GM19025 (cell line): Measurements from ENCODE around the gene MICAL2.

Experiments
- ATAC-seq: cut with Tn5 transposase; IDR thresholded peaks from one replicate; pipeline ENCODE4 v1.9.1; 2021; ENCODE audit warnings: mild to moderate bottlenecking, low read depth, moderate library complexity; ENCODE audit not compliant: unreplicated experiment

The MICAL2 gene

GRCh38 chr11:12182676-12183541 lies 72.5 kb downstream of the MICAL2 start:
- no peak for ATAC-seq

DNA sequence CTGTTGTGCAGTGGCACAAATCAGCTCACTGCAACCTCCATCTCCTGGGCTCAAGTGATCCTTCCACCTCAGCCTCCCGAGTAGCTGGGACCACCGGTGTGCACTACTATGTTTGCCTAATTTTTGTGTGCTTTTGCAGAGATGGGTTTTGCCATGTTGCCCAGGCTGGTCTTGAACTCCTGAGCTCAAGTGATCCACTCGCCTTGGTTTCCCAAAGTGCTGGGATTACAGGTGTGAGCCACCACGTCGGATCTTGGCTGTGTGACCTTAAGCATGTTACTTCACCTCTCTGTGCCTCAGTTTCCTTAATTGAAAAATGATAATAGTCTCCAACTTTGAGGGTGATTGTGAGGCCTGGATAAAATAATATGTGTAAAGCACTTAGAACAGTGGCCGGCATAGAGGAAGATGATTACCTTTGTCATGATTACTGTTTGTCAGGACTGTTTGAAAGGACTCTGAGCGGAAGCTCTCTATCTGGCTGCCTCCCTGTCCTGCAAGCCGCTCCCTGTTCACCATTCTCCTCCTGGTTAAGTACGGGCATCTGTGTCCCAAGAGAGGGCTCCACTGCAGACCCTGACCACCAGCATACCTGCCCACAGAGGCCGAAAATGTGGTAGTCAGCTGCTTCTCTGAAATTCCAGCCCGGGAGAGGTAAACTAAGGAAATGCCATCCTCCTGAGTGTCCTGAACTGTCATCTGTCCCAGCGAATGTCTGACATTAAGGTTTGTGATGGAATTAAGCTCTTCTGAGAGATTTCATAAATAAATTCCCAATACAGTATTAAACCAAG lies 73.6 kb downstream of the MICAL2 start:
- ATAC-seq = no peak

DNA sequence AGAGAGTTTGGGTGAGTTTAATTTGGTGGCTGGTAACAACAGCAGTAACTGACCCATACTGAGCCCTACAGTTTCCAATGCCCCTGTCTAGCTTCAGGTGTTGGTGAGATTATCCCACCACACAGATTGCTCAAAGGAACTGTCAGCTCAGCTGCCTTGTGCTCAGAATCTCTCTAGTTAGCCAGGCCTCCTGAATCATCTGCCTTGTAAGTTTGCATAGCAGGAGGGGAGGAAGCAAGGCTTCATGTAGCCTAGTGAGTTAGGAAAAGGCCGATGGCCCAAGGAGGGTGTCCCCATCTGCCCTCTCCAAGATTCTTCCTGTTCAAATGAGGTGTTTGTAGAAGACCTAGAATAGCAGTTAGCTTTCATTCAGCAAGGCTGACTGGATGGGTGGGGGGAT lies 74.3 kb downstream of the MICAL2 start:
- no peak for ATAC-seq

DNA sequence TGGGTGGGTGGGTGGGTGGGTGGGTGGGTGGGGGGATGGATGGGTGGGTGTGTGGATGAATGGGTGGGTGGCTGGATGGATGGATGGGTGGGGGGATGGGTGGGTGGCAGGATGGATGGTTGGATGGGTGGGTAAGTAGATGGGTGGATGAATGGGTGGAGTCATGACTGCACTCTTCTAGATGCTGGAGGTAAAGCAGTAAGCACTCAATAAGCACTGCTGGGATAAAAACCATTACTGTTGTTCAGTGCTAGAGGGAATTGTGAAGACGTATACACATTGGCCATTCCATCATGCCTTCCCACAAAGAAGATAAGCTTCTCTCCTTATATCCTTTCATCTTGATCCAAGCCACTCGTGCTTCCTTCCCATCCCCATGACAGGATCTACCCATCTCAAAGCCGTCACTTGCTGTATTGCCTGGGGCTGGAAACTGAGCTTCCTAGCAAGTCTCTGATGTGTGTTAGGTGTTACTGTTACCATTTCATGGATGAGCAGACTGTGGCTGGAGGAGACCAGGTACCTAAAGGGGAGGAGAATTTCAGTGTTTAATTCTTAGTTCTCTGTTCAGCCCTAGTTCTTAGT lies 74.8 kb downstream of the MICAL2 start:
- ATAC-seq = no peak

DNA sequence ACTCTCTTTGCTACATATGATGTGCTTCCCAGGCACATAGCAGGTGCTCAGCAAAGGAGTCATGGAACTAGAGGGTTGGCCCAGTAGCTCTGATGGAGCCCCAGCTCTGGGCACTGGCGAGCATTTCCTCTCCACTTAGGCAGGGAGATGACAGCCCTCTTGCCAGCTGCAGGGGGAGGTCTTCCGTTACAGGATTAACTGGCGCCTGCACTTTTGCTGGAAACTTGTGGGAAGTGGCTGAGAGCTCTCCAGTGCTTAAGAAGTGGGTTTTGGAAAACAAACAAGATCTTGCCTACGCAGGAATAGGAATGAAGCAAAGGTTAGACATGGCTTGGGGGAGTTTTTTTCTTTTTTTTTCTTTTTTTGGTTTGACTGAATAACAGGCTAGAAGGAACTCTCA lies 75.5 kb downstream of the MICAL2 start:
- no peak for ATAC-seq

DNA sequence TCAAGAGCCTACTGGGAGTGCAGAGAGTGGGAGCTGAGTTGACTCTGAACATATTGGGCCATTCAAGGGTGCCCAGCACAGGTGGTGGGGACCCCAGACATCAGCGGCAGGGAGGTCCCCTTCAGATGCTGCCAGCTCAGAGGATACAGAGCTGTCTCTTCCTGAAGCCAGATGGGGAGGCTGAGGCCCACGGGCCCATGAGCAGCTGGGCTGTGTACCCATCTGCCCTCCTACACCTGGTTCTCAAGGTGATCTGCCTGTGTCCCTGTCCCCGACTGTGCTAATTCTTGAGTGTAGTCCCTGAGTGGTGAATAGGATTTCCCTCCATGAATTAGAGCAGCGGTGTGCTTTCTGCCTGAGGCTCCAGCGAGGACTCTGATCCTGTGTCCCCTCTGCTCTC lies 76.3 kb downstream of the MICAL2 start:
- ATAC-seq = no peak

DNA sequence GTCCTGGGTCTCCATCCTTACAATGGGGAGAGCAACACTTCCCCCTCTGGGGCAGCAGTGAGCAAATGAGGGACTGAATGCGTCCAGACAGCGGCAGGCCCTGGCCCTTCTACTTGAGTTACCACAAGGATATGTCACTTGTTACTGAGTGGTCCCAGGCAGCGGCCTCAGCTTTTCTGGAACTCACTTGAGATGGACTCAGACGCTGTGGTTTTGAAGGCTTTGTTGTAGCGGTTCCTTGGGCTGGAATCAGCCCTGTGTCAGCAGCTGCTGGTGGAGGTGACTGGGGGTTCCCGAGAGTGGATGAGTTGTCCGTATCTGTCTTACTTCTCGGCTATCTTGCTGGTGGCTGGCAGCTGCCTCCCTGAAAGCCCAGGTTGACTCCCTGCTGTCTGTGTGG lies 77.0 kb downstream of the MICAL2 start:
- no peak for ATAC-seq

DNA sequence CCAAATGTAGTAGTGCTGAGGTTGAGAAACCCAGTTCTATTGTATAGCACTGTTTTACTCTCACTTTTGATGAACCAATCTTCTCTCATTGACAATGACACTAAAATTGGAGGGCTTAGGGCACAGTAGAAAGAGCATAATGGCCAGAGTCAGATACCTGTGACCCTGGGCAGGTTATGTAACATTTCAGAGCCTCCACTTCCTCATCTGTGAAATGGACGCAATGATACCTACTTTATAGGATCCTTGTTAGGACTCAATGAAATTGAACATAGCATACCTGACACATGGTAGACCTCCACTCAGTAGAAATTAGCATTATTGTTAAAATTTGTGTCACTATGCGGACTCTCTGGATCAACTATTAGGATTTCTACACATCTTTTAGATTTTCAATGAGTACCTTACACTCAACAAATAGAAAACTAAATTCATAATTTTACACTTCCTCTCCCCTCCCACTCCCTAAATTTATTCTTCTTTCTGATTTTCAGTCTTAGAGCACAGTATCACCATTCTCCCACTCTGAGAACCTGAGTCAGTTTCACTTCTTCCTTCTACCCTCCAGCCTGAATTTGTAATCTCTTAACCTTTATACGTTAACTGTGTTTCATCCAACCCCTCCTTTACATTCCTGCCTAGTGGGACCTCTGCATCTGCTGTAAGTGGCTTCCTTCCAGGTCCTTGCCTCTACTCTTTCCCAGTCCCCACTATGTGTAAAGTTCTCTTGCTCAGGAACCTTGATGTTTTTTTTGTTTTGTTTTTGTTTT lies 78.3 kb downstream of the MICAL2 start:
- ATAC-seq = peak; percentile 62

- ATAC-seq = no peak
These were observed 79.3 kb downstream of the MICAL2 start for GRCh38 chr11:12189543-12190235.

DNA sequence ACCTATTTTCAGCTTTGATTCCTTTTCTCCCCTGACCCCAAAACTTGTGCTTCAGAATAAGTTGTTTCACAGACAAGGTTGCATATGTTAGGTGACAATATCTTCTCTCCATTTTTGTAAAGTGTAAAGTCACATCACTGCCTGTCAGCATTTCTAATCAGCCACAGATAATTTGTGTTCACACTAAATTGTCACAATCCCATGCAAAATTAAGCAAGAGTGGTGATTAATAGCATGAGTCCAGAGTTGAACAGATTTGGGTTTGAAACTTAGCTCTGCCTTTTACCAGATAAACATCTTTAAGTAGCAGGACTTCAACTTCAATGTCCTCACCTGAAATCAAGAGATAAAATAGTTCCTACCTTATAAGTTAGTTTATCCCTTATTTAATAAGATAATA lies 80.1 kb downstream of the MICAL2 start:
- no peak for ATAC-seq

DNA sequence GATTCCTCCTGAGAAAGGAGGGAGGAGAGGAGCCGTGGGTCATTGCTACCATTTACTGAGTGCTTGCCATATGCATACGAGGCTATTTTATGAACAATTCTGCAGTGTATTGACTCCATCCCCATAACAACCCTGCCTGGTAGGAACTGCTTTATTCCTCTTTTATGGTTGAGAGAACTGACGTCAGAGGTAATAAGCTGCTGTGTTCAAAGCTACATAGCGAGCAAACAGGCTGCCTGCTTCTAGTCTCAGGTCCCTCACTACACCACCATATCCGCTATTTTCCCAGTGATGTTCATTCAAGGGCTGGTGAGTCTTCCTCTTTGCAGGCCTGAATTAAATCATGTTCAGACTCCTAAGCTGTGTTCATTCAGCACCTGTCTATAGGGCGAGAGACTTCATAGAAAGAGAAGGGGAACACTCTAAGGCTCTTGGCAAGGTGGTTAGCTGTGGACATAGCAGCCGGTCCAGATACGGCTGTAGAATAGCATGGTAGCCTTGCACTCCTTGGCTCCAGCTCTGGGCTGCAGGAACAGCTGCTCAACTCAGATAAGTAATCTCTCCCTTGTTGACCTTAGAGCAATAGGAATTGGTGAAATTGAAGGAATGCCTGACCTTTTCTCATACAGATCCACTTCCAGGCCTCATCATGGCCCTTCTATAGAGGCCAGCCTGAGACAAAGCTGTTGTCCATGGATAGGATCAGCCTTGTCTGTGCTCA lies 82.6 kb downstream of the MICAL2 start:
- no peak for ATAC-seq

GRCh38 chr11:12193515-12194336 lies 83.3 kb downstream of the MICAL2 start:
- ATAC-seq = no peak

GRCh38 chr11:12195768-12196167 lies 85.4 kb downstream of the MICAL2 start:
- ATAC-seq = peak; percentile 66

DNA sequence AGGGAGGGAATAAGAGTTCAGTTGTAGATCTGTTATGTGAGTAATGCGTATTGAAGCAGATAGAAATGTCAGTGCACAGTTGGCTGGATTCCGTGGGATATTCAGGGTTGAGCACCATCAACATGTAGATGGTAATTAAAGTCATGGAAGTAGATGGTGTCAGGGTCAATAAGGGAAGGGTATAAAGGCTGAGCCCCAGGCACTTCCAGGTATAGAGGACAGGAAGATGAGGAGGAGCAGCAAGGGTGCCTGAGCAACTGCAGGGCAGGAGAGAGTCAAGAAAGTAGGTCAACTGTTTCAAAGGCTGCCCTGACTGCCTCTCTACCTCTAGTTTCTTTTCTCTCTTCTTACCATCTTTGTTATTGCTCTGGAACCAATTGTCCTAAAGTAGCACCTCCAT lies 85.9 kb downstream of the MICAL2 start:
- ATAC-seq = no peak

DNA sequence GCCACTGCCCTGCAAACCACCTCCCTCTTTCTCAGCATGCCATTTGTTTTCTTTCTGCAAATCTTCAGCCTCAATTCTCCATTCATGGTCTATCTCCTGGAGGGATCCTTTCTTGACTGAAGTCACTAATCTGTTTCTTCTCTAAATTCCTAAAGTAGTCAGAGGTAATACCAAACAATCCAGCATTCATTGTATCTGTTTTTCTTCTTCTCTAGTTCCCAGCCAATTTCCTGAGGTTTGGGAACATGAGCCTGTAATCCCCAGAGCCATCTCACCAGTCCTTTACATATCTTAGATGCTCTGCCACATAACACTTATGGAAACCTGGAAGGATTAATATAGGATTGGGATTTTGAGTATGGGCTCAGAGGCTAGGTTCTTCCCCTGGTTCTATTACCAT lies 86.5 kb downstream of the MICAL2 start:
- no peak for ATAC-seq

GRCh38 chr11:12198251-12199222 lies 88.1 kb downstream of the MICAL2 start:
- no peak for ATAC-seq

DNA sequence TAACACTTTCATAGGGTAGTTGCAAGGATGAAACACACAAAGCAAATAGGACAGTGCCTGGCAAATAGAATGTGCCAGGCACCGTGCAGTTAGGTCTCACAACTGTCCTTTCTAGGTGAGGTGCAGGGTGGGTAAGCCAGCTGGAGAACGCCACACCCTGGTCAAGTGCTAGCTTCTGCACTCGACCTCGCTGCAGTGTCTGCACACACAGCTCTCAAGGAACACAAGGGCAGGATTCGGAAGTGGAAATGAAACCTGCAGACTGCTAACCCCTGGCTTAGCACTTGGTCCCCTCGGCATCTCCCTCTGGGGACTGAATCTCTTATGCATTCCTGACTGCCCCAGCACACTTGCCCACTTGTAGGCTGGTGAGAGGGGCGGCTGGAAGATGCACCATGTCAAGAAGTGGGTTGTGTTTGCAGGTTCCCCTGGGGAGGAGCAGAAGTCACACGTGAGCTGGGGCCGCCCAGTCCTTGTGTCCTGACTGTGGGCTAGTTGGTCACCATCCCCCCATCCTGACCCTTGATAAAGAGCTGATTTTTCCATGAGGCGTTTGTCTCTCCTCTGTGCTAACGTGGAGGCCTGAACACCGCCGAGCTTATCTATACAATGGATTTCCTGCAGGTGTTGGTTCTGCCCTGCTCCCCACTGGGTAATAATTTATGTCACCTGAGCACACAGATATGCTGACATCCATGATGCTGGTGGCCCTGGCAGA lies 89.0 kb downstream of the MICAL2 start:
- ATAC-seq = no peak
